Stomach (tissue), 4 donors: ENCODE data around the gene SFXN4.

Experiments used
- POLR2A ChIP-seq, 4 donors: fragments of 450-650 bp; IDR thresholded peaks; one replicate each; pipeline ENCODE4 v1.6.1; 2016; ENCODE audit warnings: antibody characterized with exemption in 4 of 4, control low read depth in 2 of 4, mild to moderate bottlenecking in 1 of 4, moderate library complexity in 1 of 4
- TF ChIP-seq, protein P1 (sequence below), 7 experiments: fragments of 450-650 bp in 4 of 7; fragments of 200-600 bp in 3 of 7; sonication (generic) in 3 of 7; IDR thresholded peaks; one replicate each; pipeline ENCODE4 v1.5.1; 2016 to 2019; ENCODE audit warnings: antibody characterized with exemption in 7 of 7, control low read depth in 2 of 7, mild to moderate bottlenecking in 1 of 7

DNA sequence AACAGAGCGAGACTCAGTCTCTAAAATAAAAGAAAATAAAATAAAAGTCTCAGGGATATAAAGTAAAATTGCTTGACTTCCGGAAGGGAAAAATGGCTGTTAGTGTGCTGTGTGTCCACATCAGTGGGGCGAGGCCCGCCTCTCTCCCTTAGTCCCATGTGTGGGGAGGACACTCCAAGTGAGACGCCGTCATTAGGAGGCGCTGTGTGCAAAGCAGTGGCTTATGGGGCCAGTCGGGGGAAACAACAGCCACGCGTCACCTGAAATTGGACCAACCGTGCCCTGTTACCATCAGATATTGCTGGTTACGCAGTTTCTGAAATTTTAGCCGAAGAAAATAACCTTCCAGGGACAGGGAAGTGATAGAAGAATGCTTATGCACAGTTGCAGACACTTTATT is 15.8 kb downstream of the SFXN4 start:
- TF ChIP-seq, protein P1, sequence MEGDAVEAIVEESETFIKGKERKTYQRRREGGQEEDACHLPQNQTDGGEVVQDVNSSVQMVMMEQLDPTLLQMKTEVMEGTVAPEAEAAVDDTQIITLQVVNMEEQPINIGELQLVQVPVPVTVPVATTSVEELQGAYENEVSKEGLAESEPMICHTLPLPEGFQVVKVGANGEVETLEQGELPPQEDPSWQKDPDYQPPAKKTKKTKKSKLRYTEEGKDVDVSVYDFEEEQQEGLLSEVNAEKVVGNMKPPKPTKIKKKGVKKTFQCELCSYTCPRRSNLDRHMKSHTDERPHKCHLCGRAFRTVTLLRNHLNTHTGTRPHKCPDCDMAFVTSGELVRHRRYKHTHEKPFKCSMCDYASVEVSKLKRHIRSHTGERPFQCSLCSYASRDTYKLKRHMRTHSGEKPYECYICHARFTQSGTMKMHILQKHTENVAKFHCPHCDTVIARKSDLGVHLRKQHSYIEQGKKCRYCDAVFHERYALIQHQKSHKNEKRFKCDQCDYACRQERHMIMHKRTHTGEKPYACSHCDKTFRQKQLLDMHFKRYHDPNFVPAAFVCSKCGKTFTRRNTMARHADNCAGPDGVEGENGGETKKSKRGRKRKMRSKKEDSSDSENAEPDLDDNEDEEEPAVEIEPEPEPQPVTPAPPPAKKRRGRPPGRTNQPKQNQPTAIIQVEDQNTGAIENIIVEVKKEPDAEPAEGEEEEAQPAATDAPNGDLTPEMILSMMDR (IDR thresholded peaks at IDR 0.05), result no peak
- no peak for TF ChIP-seq POLR2A (IDR thresholded peaks at IDR 0.05)
